Measurements from ENCODE around the gene GABRB2. TPM values are rescaled to one million over a fixed set of nuclear protein-coding genes. Genes with fewer than 3 reads are reported as not detected.

The GABRB2 gene
- total and polyA plus RNA-seq, 2 of the 13 experiments (the other 11 are each of a cell fraction or from before 2014, with no cell fraction given): 0.01 TPM; not detected in 1

DNA sequence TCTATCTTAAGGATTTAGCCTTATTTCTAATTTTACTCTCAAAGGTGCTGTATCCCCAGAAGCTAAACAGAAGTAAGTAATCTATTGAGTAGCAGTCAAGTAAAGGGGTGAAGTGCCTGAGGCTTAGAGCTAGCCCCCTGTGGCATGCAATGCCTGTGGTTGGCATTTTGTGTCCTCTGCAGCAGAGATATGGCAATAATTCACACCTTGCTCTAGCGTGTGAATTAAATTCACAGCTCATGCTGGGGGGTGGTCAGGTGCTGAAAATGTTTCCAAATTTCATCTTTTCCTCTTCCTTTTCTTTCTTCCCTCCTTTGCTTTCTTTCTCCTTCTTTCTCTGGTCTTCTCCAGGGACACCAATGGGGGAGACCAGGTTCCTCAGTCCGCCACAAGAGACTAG, 262.1 kb downstream of the GABRB2 start (continued):
- TF ChIP-seq, protein P1, sequence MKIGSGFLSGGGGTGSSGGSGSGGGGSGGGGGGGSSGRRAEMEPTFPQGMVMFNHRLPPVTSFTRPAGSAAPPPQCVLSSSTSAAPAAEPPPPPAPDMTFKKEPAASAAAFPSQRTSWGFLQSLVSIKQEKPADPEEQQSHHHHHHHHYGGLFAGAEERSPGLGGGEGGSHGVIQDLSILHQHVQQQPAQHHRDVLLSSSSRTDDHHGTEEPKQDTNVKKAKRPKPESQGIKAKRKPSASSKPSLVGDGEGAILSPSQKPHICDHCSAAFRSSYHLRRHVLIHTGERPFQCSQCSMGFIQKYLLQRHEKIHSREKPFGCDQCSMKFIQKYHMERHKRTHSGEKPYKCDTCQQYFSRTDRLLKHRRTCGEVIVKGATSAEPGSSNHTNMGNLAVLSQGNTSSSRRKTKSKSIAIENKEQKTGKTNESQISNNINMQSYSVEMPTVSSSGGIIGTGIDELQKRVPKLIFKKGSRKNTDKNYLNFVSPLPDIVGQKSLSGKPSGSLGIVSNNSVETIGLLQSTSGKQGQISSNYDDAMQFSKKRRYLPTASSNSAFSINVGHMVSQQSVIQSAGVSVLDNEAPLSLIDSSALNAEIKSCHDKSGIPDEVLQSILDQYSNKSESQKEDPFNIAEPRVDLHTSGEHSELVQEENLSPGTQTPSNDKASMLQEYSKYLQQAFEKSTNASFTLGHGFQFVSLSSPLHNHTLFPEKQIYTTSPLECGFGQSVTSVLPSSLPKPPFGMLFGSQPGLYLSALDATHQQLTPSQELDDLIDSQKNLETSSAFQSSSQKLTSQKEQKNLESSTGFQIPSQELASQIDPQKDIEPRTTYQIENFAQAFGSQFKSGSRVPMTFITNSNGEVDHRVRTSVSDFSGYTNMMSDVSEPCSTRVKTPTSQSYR (CRISPR knock-in tag; IDR thresholded peaks at IDR 0.05; ENCODE audit: borderline replicate concordance): no peak
- TF ChIP-seq GATA4 (IDR thresholded peaks at IDR 0.05; ENCODE audit: borderline replicate concordance, low read depth): no peak
- TF ChIP-seq, protein P2, sequence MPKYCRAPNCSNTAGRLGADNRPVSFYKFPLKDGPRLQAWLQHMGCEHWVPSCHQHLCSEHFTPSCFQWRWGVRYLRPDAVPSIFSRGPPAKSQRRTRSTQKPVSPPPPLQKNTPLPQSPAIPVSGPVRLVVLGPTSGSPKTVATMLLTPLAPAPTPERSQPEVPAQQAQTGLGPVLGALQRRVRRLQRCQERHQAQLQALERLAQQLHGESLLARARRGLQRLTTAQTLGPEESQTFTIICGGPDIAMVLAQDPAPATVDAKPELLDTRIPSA (CRISPR knock-in tag; IDR thresholded peaks at IDR 0.05; ENCODE audit: borderline replicate concordance): no peak
- TF ChIP-seq TOPORS (CRISPR knock-in tag; IDR thresholded peaks at IDR 0.05): no peak
- no peak for TF ChIP-seq RFXANK (CRISPR knock-in tag; IDR thresholded peaks at IDR 0.05)

DNA sequence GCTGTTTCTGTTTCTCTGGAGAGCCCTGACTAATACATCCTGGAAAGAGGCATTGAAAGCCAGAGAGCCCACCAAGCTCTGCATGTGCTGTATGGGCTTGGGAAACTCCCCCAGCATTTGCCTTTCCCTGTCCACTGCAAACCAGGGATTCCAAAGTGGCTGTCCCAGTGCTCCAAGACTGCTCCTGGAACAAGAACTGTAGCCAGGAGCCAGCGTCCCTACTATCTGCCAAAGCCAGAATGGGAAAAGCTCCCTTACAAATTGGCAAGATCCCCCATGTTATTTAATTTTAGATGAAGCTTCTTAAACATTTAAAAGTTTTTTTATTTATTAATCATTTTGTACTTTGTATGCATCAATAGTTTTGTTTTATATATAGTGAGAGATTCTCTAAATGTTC, 263.2 kb downstream of the GABRB2 start:
- WGBS (ENCODE audit: low lambda C conversion rate): 0% methylated on average over 1 of the region's 1 CpG
- in situ Hi-C loops (cut with HindIII; ENCODE audit: extremely low pct_ligation_motif_present, low pct_unique_long_range_greater_than_20kb) (no loop called here), intact Hi-C loops (cut with micrococcal nuclease; ENCODE audit: unreplicated experiment) (no loop called here)
- FAIRE-seq: no peak
- POLR2A ChIA-PET: no interaction called here
- ATAC-seq: no peak
- CTCF ChIA-PET (ENCODE audit: low intra/inter-chr PET ratio, low total read pairs): no interaction called here
- Histone ChIP-seq H3K4me1 (ENCODE audit: insufficient read depth, low read length) (no peaks in the 10 kb centered on the region), H3K36me3 (replicated peaks in 1 of 2; ENCODE audit: control insufficient read depth in 1 of 2, insufficient read depth in 2 of 2, low read length in 2 of 2) (no peaks in the 10 kb centered on the region), H3K79me2 (ENCODE audit: insufficient read depth, low read length) (no peaks in the 10 kb centered on the region), H3K27me3 (ENCODE audit: control insufficient read depth in 1 of 2, insufficient read depth in 2 of 2, low read length in 2 of 2) (no peaks in the 10 kb centered on the region; a peak in 1 of 5 replicates), H3K4me3 (replicated peaks in 1 of 3; ENCODE audit: insufficient read depth in 1 of 3, low read depth in 2 of 3, low read length in 3 of 3) (no peak overlapping the region), H3K27ac (ENCODE audit: extremely low read length, insufficient read depth, low read length) (no peak overlapping the region), H3K9me3 (ENCODE audit: low read length) (no peaks in the 10 kb centered on the region), H3K4me2 (ENCODE audit: low read depth, low read length) (no peak overlapping the region), H2AFZ (ENCODE audit: low read length) (no peak overlapping the region), H3K9ac (ENCODE audit: insufficient read depth, low read depth, low read length) (no peak overlapping the region), H4K20me1 (ENCODE audit: insufficient read depth, low read length) (no peaks in the 10 kb centered on the region)
- BruUV-seq (replicated peaks): no TSS peak
- no peak for DNase-seq (ENCODE audit: low spot score)
- TF ChIP-seq, protein P3, sequence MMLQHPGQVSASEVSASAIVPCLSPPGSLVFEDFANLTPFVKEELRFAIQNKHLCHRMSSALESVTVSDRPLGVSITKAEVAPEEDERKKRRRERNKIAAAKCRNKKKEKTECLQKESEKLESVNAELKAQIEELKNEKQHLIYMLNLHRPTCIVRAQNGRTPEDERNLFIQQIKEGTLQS (CRISPR knock-in tag; IDR thresholded peaks at IDR 0.05): no peak
- TF ChIP-seq ZNF101 (CRISPR knock-in tag; IDR thresholded peaks at IDR 0.05; ENCODE audit: borderline replicate concordance, low read depth): no peak
- TF ChIP-seq, protein P4, sequence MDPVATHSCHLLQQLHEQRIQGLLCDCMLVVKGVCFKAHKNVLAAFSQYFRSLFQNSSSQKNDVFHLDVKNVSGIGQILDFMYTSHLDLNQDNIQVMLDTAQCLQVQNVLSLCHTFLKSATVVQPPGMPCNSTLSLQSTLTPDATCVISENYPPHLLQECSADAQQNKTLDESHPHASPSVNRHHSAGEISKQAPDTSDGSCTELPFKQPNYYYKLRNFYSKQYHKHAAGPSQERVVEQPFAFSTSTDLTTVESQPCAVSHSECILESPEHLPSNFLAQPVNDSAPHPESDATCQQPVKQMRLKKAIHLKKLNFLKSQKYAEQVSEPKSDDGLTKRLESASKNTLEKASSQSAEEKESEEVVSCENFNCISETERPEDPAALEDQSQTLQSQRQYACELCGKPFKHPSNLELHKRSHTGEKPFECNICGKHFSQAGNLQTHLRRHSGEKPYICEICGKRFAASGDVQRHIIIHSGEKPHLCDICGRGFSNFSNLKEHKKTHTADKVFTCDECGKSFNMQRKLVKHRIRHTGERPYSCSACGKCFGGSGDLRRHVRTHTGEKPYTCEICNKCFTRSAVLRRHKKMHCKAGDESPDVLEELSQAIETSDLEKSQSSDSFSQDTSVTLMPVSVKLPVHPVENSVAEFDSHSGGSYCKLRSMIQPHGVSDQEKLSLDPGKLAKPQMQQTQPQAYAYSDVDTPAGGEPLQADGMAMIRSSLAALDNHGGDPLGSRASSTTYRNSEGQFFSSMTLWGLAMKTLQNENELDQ (CRISPR knock-in tag; IDR thresholded peaks at IDR 0.05; ENCODE audit: borderline replicate concordance): no peak
- no peak for TF ChIP-seq ZNF558 (CRISPR knock-in tag; IDR thresholded peaks at IDR 0.05; ENCODE audit: borderline replicate concordance)
- no peak for TF ChIP-seq HCFC1 (IDR thresholded peaks at IDR 0.05; ENCODE audit: low read depth, low read length)
- no peak for TF ChIP-seq DNMT1 (CRISPR knock-in tag; IDR thresholded peaks at IDR 0.05)
- TF ChIP-seq AGO2 (optimal IDR thresholded peaks at IDR 0.05; ENCODE audit: low read depth, low read length): no peak
